Measurements from ENCODE around the gene C19orf12.

The C19orf12 gene

DNA sequence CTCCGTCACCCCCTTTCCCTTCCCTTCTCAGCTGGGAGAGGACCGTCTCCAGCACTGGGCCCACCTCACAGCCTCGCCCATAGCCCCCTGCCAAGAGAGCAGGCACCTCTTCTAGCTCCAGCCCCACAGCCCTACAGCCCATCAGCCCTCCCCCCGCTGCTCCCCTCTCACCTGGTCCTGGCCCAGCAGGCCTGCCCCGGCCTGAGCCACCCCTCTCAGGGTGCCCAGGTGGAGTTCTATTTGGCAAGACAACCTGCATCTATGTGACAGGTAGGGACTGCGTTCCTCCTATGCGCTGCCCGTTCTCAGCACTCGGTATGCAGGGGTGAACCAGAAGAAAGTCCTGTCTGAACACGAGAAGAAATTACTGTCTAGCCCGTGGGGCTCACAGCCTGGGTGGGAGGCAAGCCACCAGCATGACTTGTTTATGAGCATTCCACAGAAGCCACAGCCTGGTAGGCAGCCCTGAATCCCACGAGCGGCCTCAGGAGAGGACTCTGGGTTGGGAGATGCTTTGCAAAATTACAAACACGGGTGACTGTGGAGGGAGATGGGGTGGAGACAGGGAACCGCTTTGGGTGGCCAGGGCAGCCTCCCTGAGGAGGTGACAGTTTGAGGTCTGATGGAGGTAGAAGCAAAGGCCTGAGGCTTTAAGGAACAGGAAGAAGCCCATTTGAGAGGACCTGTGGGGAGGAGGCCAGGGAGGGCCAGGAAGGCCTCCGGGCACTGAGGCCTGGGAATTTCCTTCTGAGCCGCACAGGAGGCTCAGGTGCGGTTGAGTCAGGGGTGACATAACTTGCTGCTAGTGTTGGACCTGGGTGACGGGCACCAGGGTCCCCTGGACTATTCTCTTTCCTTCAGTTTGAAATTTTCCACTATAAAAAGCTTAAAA, 51.0 kb downstream of the C19orf12 start:
- H3K36me3 Mint-ChIP-seq (ENCODE audit: low read depth) = no peaks in the 10 kb centered on the region
- peaks cover 30% of the 10 kb centered on the region for H3K27me3 Mint-ChIP-seq
- H3K4me1 Mint-ChIP-seq (ENCODE audit: low read depth) = peaks cover 13% of the 10 kb centered on the region
- H3K27ac Mint-ChIP-seq = no peak overlapping the region
- no peaks in the 10 kb centered on the region for H3K9me3 Mint-ChIP-seq
- H3K4me3 Mint-ChIP-seq = no peak overlapping the region
- intact Hi-C loops (cut with micrococcal nuclease) = loop anchor here (2.0 kb wide), 1 partner anchor 53 kb away; no protein-coding TSS in a partner anchor

DNA sequence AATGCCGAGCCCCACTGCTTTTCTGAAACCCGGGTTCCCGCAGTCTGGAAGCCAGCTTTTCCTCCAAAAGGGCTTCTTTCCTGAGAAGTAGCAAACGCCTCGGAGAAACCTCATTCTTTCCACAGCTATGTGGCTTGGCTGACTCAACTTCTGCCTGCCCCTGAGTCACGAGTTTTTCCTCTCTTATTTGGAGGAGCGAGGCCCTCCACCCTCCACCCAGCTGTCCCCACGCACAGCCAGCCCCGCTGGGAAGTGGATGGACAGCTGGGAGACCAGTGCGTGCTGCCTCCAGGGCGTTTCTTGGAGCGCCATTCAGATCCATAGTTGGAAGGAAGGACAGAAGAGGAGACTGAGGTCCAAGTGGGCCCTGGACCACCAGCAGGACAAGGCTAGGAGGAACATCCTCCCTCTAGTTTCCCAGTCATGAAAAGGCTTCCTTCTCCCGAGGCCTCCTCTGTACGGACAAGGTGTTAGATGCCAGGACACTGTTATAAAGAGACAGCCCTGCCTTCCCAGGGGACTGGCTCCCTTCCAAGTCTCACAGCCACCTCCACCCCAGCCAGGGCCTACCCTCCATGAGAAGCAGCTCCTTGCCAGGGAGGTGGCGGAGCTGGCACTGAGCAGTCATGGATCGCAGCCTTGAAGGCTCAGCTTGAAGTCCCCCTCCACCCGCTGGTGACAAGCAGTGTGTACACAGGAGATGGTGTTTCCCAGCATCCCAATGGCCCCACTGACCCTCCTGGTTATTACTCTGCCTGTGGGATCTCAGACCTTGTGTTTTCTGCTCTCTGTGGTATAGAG, 52.3 kb downstream of the C19orf12 start:
- no peaks in the 10 kb centered on the region for H3K9me3 Mint-ChIP-seq
- H3K27me3 Mint-ChIP-seq = peaks cover 30% of the 10 kb centered on the region
- peaks cover 13% of the 10 kb centered on the region for H3K4me1 Mint-ChIP-seq (ENCODE audit: low read depth)
- H3K27ac Mint-ChIP-seq = no peak overlapping the region
- intact Hi-C loops (cut with micrococcal nuclease) = no loop called here
- no peaks in the 10 kb centered on the region for H3K36me3 Mint-ChIP-seq (ENCODE audit: low read depth)
- no peak overlapping the region for H3K4me3 Mint-ChIP-seq

GRCh38 chr19:29662278-29662603, 52.8 kb downstream of the C19orf12 start:
- intact Hi-C loops (cut with micrococcal nuclease) = no loop called here
- Mint-ChIP-seq H3K4me1 (ENCODE audit: low read depth) (peaks cover 12% of the 10 kb centered on the region), H3K36me3 (ENCODE audit: low read depth) (no peaks in the 10 kb centered on the region), H3K9me3 (no peaks in the 10 kb centered on the region), H3K27me3 (peaks cover 30% of the 10 kb centered on the region), H3K27ac (no peak overlapping the region), H3K4me3 (no peak overlapping the region)

GRCh38 chr19:29660835-29661234, 54.2 kb downstream of the C19orf12 start:
- Mint-ChIP-seq H3K36me3 (ENCODE audit: low read depth) (no peaks in the 10 kb centered on the region), H3K9me3 (no peaks in the 10 kb centered on the region), H3K27ac (no peak overlapping the region), H3K27me3 (peaks cover 18% of the 10 kb centered on the region), H3K4me3 (no peak overlapping the region), H3K4me1 (ENCODE audit: low read depth) (peaks cover 4% of the 10 kb centered on the region)
- intact Hi-C loops (cut with micrococcal nuclease) = no loop called here

- H3K27ac Mint-ChIP-seq = no peak overlapping the region
- H3K4me3 Mint-ChIP-seq = no peak overlapping the region
- H3K4me1 Mint-ChIP-seq (ENCODE audit: low read depth) = no peaks in the 10 kb centered on the region
Measured at GRCh38 chr19:29658221-29658991, 56.7 kb downstream of the C19orf12 start.

DNA sequence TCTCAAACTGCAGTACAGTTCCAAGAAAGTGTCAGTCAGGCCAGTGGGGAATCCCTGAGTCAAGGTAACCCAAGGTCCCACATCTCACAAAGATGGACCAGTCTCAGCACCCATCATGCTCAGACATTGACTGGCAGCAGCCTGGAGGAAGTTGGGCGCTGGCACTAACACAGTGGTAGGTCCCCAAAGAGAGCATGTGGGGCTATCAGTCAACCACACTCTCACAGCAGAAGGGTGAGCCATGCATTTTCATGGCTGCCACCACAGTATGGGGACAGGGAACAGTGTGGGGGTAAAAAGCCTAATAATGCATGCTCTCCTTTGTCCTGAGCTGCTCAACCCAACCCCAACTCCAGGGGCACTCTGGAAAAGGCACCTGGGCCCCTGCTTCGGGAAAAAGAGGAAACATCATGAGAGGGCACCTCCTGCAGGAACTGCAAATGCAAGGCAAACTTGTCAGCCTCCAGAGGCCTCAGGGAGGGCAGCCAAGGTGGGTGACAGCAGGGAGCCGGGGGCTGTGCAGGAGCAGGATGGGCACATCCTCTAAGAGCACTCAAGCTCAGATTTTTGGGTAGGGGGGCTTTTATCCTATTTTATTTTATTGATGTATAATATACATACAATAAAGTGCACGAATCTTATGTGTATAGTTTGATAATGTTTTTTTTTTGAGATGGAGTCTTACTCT, 59.3 kb downstream of the C19orf12 start:
- Mint-ChIP-seq H3K27ac (no peak overlapping the region), H3K36me3 (ENCODE audit: low read depth) (no peaks in the 10 kb centered on the region), H3K4me1 (ENCODE audit: low read depth) (no peaks in the 10 kb centered on the region), H3K27me3 (peaks cover 20% of the 10 kb centered on the region), H3K4me3 (no peak overlapping the region), H3K9me3 (no peaks in the 10 kb centered on the region)
- intact Hi-C loops (cut with micrococcal nuclease) = no loop called here

More at GRCh38 chr19:29658221-29658991, 56.7 kb downstream of the C19orf12 start:
- Mint-ChIP-seq H3K9me3 (no peaks in the 10 kb centered on the region), H3K36me3 (ENCODE audit: low read depth) (no peaks in the 10 kb centered on the region), H3K27me3 (peaks cover 7% of the 10 kb centered on the region)
- intact Hi-C loops (cut with micrococcal nuclease) = no loop called here

DNA sequence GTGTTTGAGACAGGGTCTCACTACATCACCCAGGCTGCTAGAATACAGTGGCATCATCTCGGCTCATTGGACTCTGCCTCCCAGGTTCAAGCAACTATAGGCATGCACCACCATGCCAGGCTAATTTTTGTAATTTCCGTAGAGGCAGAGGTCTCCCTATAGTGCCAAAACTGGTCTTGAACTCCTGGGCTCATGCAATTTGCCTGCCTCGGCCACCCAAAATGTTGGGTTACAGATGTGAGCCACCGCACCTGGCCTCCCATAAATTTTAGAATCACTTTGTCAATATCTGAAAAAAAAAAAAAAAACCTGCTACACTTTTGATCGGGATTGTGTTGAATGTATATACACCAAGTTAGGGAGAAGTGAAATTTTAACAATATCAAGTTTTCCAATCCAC, 61.7 kb downstream of the C19orf12 start:
- no peak overlapping the region for H3K4me3 Mint-ChIP-seq
- peaks cover 8% of the 10 kb centered on the region for H3K4me1 Mint-ChIP-seq (ENCODE audit: low read depth)
- no peaks in the 10 kb centered on the region for H3K9me3 Mint-ChIP-seq
- H3K36me3 Mint-ChIP-seq (ENCODE audit: low read depth) = no peaks in the 10 kb centered on the region
- intact Hi-C loops (cut with micrococcal nuclease) = no loop called here
- H3K27me3 Mint-ChIP-seq = peaks cover 18% of the 10 kb centered on the region
- no peak overlapping the region for H3K27ac Mint-ChIP-seq

DNA sequence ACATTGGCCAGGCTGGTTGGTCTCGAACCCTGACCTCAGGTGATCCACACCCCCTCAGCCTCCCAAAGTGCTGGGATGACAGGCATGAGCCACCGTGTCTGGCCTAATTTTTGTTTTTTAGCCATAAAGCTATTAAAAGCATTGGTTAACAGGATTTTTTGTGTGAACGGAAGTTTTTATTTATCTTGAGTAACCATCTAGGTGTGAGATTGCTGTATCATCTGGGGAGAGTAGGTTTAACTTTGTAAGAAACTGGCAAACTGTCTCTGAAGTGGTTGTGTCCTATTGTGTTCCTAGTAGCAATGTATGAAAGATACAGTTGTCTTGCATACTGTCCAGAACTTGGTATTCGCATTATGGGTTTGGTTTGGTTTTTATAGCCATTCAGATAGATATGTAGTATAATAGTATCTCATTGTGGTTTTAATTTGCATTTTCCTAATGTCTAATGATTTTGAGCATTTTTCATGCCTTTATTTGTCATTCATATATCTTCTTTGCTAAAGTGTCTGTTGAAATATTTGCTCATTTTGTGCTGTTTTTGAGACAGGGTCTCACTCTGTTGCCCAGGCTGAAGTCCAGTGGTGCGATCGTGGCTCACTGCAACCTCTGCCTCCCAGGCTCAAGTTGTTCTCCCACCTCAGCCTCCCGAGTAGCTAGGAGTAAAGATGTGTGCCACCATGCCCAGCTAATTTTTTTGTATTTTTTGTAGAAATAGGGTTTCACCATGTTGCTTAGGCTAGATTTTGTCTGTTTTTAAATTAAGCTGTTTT, 63.3 kb downstream of the C19orf12 start:
- no peak overlapping the region for H3K27ac Mint-ChIP-seq
- H3K9me3 Mint-ChIP-seq = no peaks in the 10 kb centered on the region
- peaks cover 12% of the 10 kb centered on the region for H3K4me1 Mint-ChIP-seq (ENCODE audit: low read depth)
- H3K4me3 Mint-ChIP-seq = no peak overlapping the region
- H3K36me3 Mint-ChIP-seq (ENCODE audit: low read depth) = no peaks in the 10 kb centered on the region
- intact Hi-C loops (cut with micrococcal nuclease) = no loop called here
- peaks cover 18% of the 10 kb centered on the region for H3K27me3 Mint-ChIP-seq

- Mint-ChIP-seq H3K9me3 (no peaks in the 10 kb centered on the region), H3K36me3 (ENCODE audit: low read depth) (no peaks in the 10 kb centered on the region), H3K27me3 (peaks cover 21% of the 10 kb centered on the region), H3K4me3 (no peak overlapping the region), H3K27ac (no peak overlapping the region), H3K4me1 (ENCODE audit: low read depth) (peaks cover 19% of the 10 kb centered on the region)
- intact Hi-C loops (cut with micrococcal nuclease) = no loop called here
Measured at GRCh38 chr19:29650772-29651387, 64.2 kb downstream of the C19orf12 start.

All from dendritic cell treated with granulocyte-macrophage colony-stimulating factor and Interleukin-4, amounts not matched to agents 40 ng/mL and 50 ng/mL, for 4 days (primary cell).